NCI-H345 (cell line): Measurements from ENCODE around the gene IFRD2.
"Not testable (repeated sequence)": the region's sequence is repeated elsewhere in the genome, so short reads cannot be mapped to it uniquely, and the experiment has no call there.

Experiments used
- DNase-seq: peaks from one replicate; lab custom pipeline; 2025; lab: John Stamatoyannopoulos, UW

Gene IFRD2

GRCh38 chr3:50268276-50268675, 24.0 kb downstream of the IFRD2 start:
- DNase-seq: no peak

- no peak for DNase-seq
These were observed 24.8 kb downstream of the IFRD2 start for GRCh38 chr3:50267280-50267913.

- DNase-seq: no peak
These were observed 25.4 kb downstream of the IFRD2 start for GRCh38 chr3:50266836-50267235.

GRCh38 chr3:50266017-50266416, 26.2 kb downstream of the IFRD2 start:
- DNase-seq: no peak

- no peak for DNase-seq
These were observed 26.7 kb downstream of the IFRD2 start for GRCh38 chr3:50265571-50265970.

- DNase-seq: no peak
These were observed 27.2 kb downstream of the IFRD2 start for GRCh38 chr3:50264964-50265485.

- peak; percentile 8 for DNase-seq
These were observed 27.8 kb downstream of the IFRD2 start for GRCh38 chr3:50264383-50264963.

GRCh38 chr3:50263478-50264382, 28.5 kb downstream of the IFRD2 start:
- no peak for DNase-seq

GRCh38 chr3:50262778-50263177, 29.5 kb downstream of the IFRD2 start:
- DNase-seq: no peak

- DNase-seq: not testable (repeated sequence)
These were observed 30.0 kb downstream of the IFRD2 start for GRCh38 chr3:50262200-50262599.

- DNase-seq: no peak
These were observed 30.7 kb downstream of the IFRD2 start for GRCh38 chr3:50261505-50261904.

GRCh38 chr3:50260942-50261441, 31.2 kb downstream of the IFRD2 start:
- DNase-seq: no peak

- peak; percentile 82 for DNase-seq
These were observed 31.9 kb downstream of the IFRD2 start for GRCh38 chr3:50260027-50260941.

GRCh38 chr3:50259432-50260026, 32.7 kb downstream of the IFRD2 start:
- DNase-seq: no peak

GRCh38 chr3:50258979-50259378, 33.2 kb downstream of the IFRD2 start:
- DNase-seq: no peak

GRCh38 chr3:50258029-50258680, 34.1 kb downstream of the IFRD2 start:
- DNase-seq: no peak

- peak; percentile 19 for DNase-seq
These were observed 35.0 kb downstream of the IFRD2 start for GRCh38 chr3:50256978-50257890.

- DNase-seq: no peak
These were observed 37.0 kb downstream of the IFRD2 start for GRCh38 chr3:50255251-50255615.

- DNase-seq: no peak
These were observed 37.5 kb downstream of the IFRD2 start for GRCh38 chr3:50254577-50255250.
